Activated naive CD8-positive, alpha-beta T cell treated with anti-CD3 and anti-CD28 coated beads for 36 hours (primary cell): Measurements from ENCODE around the gene ITGAX. TPM values are rescaled to one million over a fixed set of nuclear protein-coding genes. Genes with fewer than 3 reads are reported as not detected.
"Not testable (repeated sequence)": the region's sequence is repeated elsewhere in the genome, so short reads cannot be mapped to it uniquely, and the experiment has no call there.

Source experiments
- DNase-seq: peaks from one replicate; pipeline ENCODE4 v3.0.0; 2021
- H3K27ac Mint-ChIP-seq: one replicate; pipeline ENCODE4 v1.8.0; 2022; ENCODE audit warnings: mild to moderate bottlenecking, moderate library complexity, mixed read lengths
- H3K27me3 Mint-ChIP-seq: one replicate; pipeline ENCODE4 v1.8.0; 2022; ENCODE audit warnings: mild to moderate bottlenecking, mixed read lengths
- H3K36me3 Mint-ChIP-seq: one replicate; pipeline ENCODE4 v1.8.0; 2021; ENCODE audit warnings: mild to moderate bottlenecking, mixed read lengths
- H3K4me1 Mint-ChIP-seq: one replicate; pipeline ENCODE4 v1.8.0; 2021; ENCODE audit warnings: mixed read lengths
- H3K4me3 Mint-ChIP-seq: one replicate; pipeline ENCODE4 v1.8.0; 2022; ENCODE audit warnings: mild to moderate bottlenecking, moderate library complexity, mixed read lengths
- H3K9me3 Mint-ChIP-seq: one replicate; pipeline ENCODE4 v1.8.0; 2022; ENCODE audit warnings: mixed read lengths
- total RNA-seq, 2 experiments: library from RNA; stranded (reverse); gene quantifications; one replicate each; pipeline ENCODE4 v1.2.3, GENCODE V29; 2021

Gene ITGAX
- total RNA-seq: 1 to 10 TPM; 1.4 to 1.6 TPM

- peaks cover 36% of the 10 kb centered on the region for H3K4me1 Mint-ChIP-seq
- peak within 1 kb of the TSS; percentile 63 for H3K4me3 Mint-ChIP-seq
- no peaks in the 10 kb centered on the region for H3K27me3 Mint-ChIP-seq
- peak within 1 kb of the TSS; percentile 87 for H3K27ac Mint-ChIP-seq
- H3K36me3 Mint-ChIP-seq: no peaks in the 10 kb centered on the region
- no peaks in the 10 kb centered on the region for H3K9me3 Mint-ChIP-seq
- DNase-seq: peak; percentile 76
Observed at GRCh38 chr16:31354394-31355291, at the start of gene ITGAX. Gene ITGAX, plus strand, starts transcription at chr16:31355176. Its CDS starts 79 bp downstream, at chr16:31355255.

DNA sequence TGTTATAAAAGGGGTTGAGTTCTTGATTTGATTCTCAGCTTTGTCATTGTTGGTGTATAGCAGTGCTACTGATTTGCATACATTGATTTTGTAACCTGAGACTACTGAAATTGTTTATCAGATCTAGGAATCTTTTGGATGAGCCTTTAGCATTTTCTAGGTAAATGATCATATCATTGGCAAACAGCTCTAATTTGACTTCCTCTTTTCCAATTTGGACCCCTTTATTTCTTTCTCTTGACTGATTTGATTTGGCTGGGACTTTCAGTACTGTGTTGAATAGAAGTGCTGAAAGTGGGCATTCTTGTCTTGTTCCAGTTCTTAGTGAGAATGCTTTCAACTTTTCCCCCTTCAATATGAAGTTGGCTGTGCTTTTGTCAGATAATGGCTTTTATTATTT lies 49.8 kb upstream of the ITGAX start:
- H3K9me3 Mint-ChIP-seq: no peaks in the 10 kb centered on the region

DNA sequence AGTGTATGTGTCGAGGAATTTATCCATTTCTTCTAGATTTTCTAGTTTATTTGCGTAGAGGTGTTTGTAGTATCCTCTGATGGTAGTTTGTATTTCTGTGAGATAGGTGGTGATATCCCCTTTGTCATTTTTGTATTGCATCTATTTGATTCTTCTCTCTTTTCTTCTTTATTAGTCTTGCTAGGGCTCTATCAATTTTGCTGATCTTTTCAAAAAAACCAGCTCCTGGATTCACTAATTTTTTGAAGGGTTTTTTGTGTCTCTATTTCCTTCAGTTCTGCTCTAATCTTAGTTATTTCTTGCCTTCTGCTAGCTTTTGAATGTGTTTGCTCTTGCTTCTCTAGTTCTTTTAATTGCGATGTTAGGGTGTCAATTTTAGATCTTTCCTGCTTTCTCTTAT lies 46.6 kb upstream of the ITGAX start:
- DNase-seq, H3K9me3 Mint-ChIP-seq, H3K4me3 Mint-ChIP-seq, H3K27ac Mint-ChIP-seq, H3K4me1 Mint-ChIP-seq, H3K36me3 Mint-ChIP-seq, H3K27me3 Mint-ChIP-seq: not testable (repeated sequence)

More for the DNA sequence above, 49.8 kb upstream of the ITGAX start:
- peaks cover 9% of the 10 kb centered on the region for H3K27me3 Mint-ChIP-seq
- no peak overlapping the region for H3K27ac Mint-ChIP-seq
- H3K4me1 Mint-ChIP-seq: peaks cover 9% of the 10 kb centered on the region
- no peak overlapping the region for H3K4me3 Mint-ChIP-seq
- no peaks in the 10 kb centered on the region for H3K36me3 Mint-ChIP-seq
- no peak for DNase-seq

- Mint-ChIP-seq H3K4me3 (no peak overlapping the region), H3K27ac (no peak overlapping the region), H3K4me1 (no peaks in the 10 kb centered on the region)
Observed at GRCh38 chr16:31322500-31322899, 32.5 kb upstream of the ITGAX start.

GRCh38 chr16:31323959-31324629 lies 30.9 kb upstream of the ITGAX start:
- no peaks in the 10 kb centered on the region for H3K27me3 Mint-ChIP-seq
- peaks cover 6% of the 10 kb centered on the region for H3K4me1 Mint-ChIP-seq
- no peak overlapping the region for H3K27ac Mint-ChIP-seq
- H3K4me3 Mint-ChIP-seq: no peak overlapping the region
- peaks cover 22% of the 10 kb centered on the region for H3K9me3 Mint-ChIP-seq
- H3K36me3 Mint-ChIP-seq: peaks cover 7% of the 10 kb centered on the region
- DNase-seq: no peak

More at GRCh38 chr16:31322500-31322899, 32.5 kb upstream of the ITGAX start:
- H3K27me3 Mint-ChIP-seq: no peaks in the 10 kb centered on the region
- DNase-seq: no peak
- peaks cover 7% of the 10 kb centered on the region for H3K36me3 Mint-ChIP-seq
- peaks cover 28% of the 10 kb centered on the region for H3K9me3 Mint-ChIP-seq

DNA sequence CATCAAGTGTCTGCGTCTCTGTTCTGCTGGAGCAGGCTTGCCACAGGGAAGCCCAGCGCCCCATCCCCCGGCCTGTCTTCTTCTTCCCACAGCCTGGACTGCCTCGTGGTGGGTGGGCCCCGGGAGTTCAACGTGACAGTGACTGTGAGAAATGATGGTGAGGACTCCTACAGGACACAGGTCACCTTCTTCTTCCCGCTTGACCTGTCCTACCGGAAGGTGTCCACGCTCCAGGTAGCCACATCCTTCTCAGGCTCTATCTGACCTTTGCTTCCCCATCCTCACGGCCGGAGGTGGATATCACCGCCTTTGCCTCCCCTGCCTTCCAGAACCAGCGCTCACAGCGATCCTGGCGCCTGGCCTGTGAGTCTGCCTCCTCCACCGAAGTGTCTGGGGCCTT lies 29.8 kb upstream of the ITGAX start:
- Mint-ChIP-seq H3K27ac (no peak overlapping the region), H3K4me3 (no peak overlapping the region), H3K36me3 (peaks cover 7% of the 10 kb centered on the region), H3K4me1 (peaks cover 6% of the 10 kb centered on the region), H3K27me3 (no peaks in the 10 kb centered on the region), H3K9me3 (peaks cover 22% of the 10 kb centered on the region)
- no peak for DNase-seq

GRCh38 chr16:31327646-31328225 lies 27.2 kb upstream of the ITGAX start:
- no peak for DNase-seq
- Mint-ChIP-seq H3K4me3 (no peak overlapping the region), H3K9me3 (peaks cover 6% of the 10 kb centered on the region), H3K4me1 (peaks cover 11% of the 10 kb centered on the region), H3K36me3 (peaks cover 2% of the 10 kb centered on the region), H3K27me3 (no peaks in the 10 kb centered on the region), H3K27ac (no peak overlapping the region)

- no peaks in the 10 kb centered on the region for H3K36me3 Mint-ChIP-seq
- no peaks in the 10 kb centered on the region for H3K27me3 Mint-ChIP-seq
- no peak overlapping the region for H3K4me3 Mint-ChIP-seq
- H3K27ac Mint-ChIP-seq: no peak overlapping the region
- H3K9me3 Mint-ChIP-seq: no peaks in the 10 kb centered on the region
- H3K4me1 Mint-ChIP-seq: peaks cover 12% of the 10 kb centered on the region
- DNase-seq: no peak
Observed at GRCh38 chr16:31328322-31329052, 26.5 kb upstream of the ITGAX start.

GRCh38 chr16:31329671-31330552 lies 25.1 kb upstream of the ITGAX start:
- Mint-ChIP-seq H3K9me3 (no peaks in the 10 kb centered on the region), H3K4me1 (peaks cover 21% of the 10 kb centered on the region), H3K36me3 (no peaks in the 10 kb centered on the region), H3K4me3 (peak overlapping the region; percentile 44), H3K27me3 (no peaks in the 10 kb centered on the region), H3K27ac (no peak overlapping the region)
- DNase-seq: no peak

- no peaks in the 10 kb centered on the region for H3K27me3 Mint-ChIP-seq
- H3K36me3 Mint-ChIP-seq: no peaks in the 10 kb centered on the region
- peaks cover 21% of the 10 kb centered on the region for H3K4me1 Mint-ChIP-seq
- H3K9me3 Mint-ChIP-seq: no peaks in the 10 kb centered on the region
- peak overlapping the region; percentile 44 for H3K4me3 Mint-ChIP-seq
- H3K27ac Mint-ChIP-seq: no peak overlapping the region
- no peak for DNase-seq
Observed at GRCh38 chr16:31330553-31330890, 24.5 kb upstream of the ITGAX start.

- Mint-ChIP-seq H3K27me3 (no peaks in the 10 kb centered on the region), H3K36me3 (no peaks in the 10 kb centered on the region), H3K4me1 (peaks cover 21% of the 10 kb centered on the region), H3K27ac (no peak overlapping the region), H3K4me3 (peak overlapping the region; percentile 44), H3K9me3 (no peaks in the 10 kb centered on the region)
- DNase-seq: peak; percentile 25
Observed at GRCh38 chr16:31331141-31331764, 23.7 kb upstream of the ITGAX start.

DNA sequence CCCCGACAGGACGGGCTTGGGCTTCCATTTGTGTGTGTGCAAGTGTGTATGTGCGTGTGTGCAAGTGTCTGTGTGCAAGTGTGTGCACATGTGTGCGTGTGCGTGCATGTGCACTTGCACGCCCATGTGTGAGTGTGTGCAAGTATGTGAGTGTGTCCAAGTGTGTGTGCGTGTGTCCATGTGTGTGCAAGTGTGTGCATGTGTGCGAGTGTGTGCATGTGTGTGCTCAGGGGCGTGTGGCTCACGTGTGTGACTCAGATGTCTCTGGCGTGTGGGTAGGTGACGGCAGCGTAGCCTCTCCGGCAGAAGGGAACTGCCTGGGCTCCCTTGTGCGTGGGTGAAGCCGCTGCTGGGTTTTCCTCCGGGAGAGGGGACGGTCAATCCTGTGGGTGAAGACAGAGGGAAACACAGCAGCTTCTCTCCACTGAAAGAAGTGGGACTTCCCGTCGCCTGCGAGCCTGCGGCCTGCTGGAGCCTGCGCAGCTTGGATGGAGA lies 23.1 kb upstream of the ITGAX start:
- Mint-ChIP-seq H3K27me3 (no peaks in the 10 kb centered on the region), H3K27ac (no peak overlapping the region), H3K4me3 (peak overlapping the region; percentile 44)

DNA sequence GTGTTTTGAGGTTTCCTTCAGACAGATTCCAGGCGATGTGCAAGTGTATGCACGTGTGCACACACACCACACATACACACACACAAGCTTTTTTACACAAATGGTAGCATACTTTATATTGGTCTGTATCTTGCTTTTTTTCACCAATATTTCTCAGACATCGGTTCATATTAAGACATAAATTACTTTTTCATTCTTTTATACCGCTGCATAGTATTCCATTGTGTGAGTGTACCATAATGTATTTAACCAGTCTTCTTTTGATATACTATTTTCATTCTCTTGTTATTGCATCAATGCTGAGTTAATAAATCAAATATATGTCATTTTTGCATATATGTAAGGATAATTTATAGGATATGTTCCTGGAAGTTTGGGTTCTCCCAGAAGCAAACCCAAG lies 22.4 kb upstream of the ITGAX start:
- no peak for DNase-seq
- no peak overlapping the region for H3K27ac Mint-ChIP-seq
- H3K4me3 Mint-ChIP-seq: no peak overlapping the region
- H3K9me3 Mint-ChIP-seq: no peaks in the 10 kb centered on the region
- no peaks in the 10 kb centered on the region for H3K27me3 Mint-ChIP-seq
- H3K4me1 Mint-ChIP-seq: peaks cover 21% of the 10 kb centered on the region
- H3K36me3 Mint-ChIP-seq: no peaks in the 10 kb centered on the region

More for the DNA sequence above, 23.1 kb upstream of the ITGAX start:
- H3K9me3 Mint-ChIP-seq: no peaks in the 10 kb centered on the region
- DNase-seq: no peak
- peaks cover 21% of the 10 kb centered on the region for H3K4me1 Mint-ChIP-seq
- H3K36me3 Mint-ChIP-seq: no peaks in the 10 kb centered on the region
